Left ventricle myocardium inferior (tissue), 1 donor: Measurements from ENCODE around the gene SGSH. TPM values are rescaled to one million over a fixed set of nuclear protein-coding genes. Genes with fewer than 3 reads are reported as not detected.

Experiments used
- DNase-seq: peaks from one replicate; pipeline ENCODE4 v3.0.0-alpha.2; 2020
- H3K27ac ChIP-seq: fragments of 200-600 bp; replicated peaks from 2 replicates; pipeline ENCODE4 v1.8.0; 2021
- H3K27me3 ChIP-seq: fragments of 200-600 bp; 2 replicates; pipeline ENCODE4 v1.8.0; 2021; ENCODE audit warnings: low read depth
- H3K36me3 ChIP-seq: fragments of 200-600 bp; 2 replicates; pipeline ENCODE4 v1.8.0; 2021
- H3K4me1 ChIP-seq: fragments of 200-600 bp; 2 replicates; pipeline ENCODE4 v1.8.0; 2021
- H3K4me3 ChIP-seq: fragments of 200-600 bp; 2 replicates; pipeline ENCODE4 v1.8.0; 2021; ENCODE audit warnings: mild to moderate bottlenecking, moderate library complexity
- H3K9me3 ChIP-seq: fragments of 200-600 bp; replicated peaks from 2 replicates; pipeline ENCODE4 v1.8.0; 2021
- CTCF ChIP-seq: fragments of 200-600 bp; IDR thresholded peaks from 2 replicates; pipeline ENCODE4 v1.8.0; 2021; ENCODE audit warnings: antibody characterized with exemption, mild to moderate bottlenecking, borderline replicate concordance
- intact Hi-C: fragments of 100-400 bp; cut with micrococcal nuclease; formaldehyde crosslinking; loops from one replicate; pipeline ENCODE4 v1.11.0; 2022
- total RNA-seq: library from RNA; stranded (reverse); fragmentation: NEBNext Ultra II Directional; extraction: Animal tissue kit (Norgen Biotek cat#: 25700); gene quantifications from one replicate; pipeline ENCODE4 v1.2.1, GENCODE V29; 2021
- donor health status: DM: no; HTN: yes; CAD: no; lungs with severe emphysema.

SGSH gene
- total RNA-seq, 1 donor from 2014 or later = 10.9 TPM

- Histone ChIP-seq H3K4me1 (peaks cover 37% of the 10 kb centered on the region), H3K9me3 (no peaks in the 10 kb centered on the region), H3K4me3 (no peak overlapping the region), H3K36me3 (no peaks in the 10 kb centered on the region), H3K27ac (peak overlapping the region; percentile 32), H3K27me3 (no peaks in the 10 kb centered on the region)
- intact Hi-C loops = no loop called here
- DNase-seq = no peak
- TF ChIP-seq CTCF = no peak
Observed at GRCh38 chr17:80257716-80258213, 37.6 kb upstream of the SGSH start.

DNA sequence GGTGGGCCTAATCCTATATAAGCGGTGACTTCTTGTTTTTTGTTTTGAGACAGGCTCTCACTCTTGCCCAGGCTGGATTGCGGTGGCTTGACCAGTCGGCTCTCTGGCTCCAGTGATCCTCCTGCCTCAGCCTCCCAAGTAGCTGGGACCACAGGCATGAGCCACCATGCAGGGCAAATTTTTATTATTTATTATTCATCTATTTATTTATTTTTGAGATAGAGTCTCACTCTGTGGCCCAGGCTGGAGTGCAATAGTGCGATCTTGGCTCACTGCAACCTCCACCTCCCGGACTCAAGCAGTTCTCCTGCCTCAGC lies 35.9 kb upstream of the SGSH start:
- H3K4me1 ChIP-seq = peaks cover 19% of the 10 kb centered on the region
- no peak for TF ChIP-seq CTCF
- H3K36me3 ChIP-seq = no peaks in the 10 kb centered on the region
- DNase-seq = no peak
- intact Hi-C loops = no loop called here
- no peak overlapping the region for H3K27ac ChIP-seq
- H3K9me3 ChIP-seq = no peaks in the 10 kb centered on the region
- H3K4me3 ChIP-seq = no peak overlapping the region
- no peaks in the 10 kb centered on the region for H3K27me3 ChIP-seq

- intact Hi-C loops = no loop called here
- Histone ChIP-seq H3K4me3 (no peak overlapping the region), H3K27ac (peak overlapping the region; percentile 34), H3K4me1 (peaks cover 12% of the 10 kb centered on the region), H3K27me3 (no peaks in the 10 kb centered on the region), H3K36me3 (peaks cover 4% of the 10 kb centered on the region), H3K9me3 (no peaks in the 10 kb centered on the region)
- no peak for TF ChIP-seq CTCF
- DNase-seq = no peak
Observed at GRCh38 chr17:80254396-80255251, 34.5 kb upstream of the SGSH start.

- Histone ChIP-seq H3K4me3 (no peak overlapping the region), H3K4me1 (peaks cover 8% of the 10 kb centered on the region), H3K27ac (no peak overlapping the region), H3K36me3 (peaks cover 9% of the 10 kb centered on the region), H3K27me3 (no peaks in the 10 kb centered on the region), H3K9me3 (no peaks in the 10 kb centered on the region)
- DNase-seq = no peak
- intact Hi-C loops = no loop called here
- TF ChIP-seq CTCF = no peak
Observed at GRCh38 chr17:80253631-80254395, 33.7 kb upstream of the SGSH start.

DNA sequence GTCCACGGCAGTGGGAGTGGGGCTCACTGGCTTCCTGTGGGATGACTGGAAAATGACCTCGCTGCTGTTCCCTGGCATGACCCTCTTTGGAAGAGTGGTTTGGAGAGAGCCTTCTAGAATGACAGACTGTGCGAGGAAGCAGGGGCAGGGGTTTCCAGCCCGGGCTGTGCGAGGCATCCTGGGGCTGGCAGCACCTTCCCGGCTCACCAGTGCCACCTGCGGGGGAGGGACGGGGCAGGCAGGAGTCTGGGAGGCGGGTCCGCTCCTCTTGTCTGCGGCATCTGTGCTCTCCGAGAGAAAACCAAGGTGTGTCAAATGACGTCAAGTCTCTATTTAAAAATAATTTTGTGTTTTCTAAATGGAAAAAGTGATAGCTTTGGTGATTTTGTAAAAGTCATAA lies 32.7 kb upstream of the SGSH start:
- TF ChIP-seq CTCF = peak; percentile 60
- Histone ChIP-seq H3K4me1 (peaks cover 4% of the 10 kb centered on the region), H3K4me3 (no peak overlapping the region), H3K27ac (no peak overlapping the region), H3K36me3 (peaks cover 9% of the 10 kb centered on the region), H3K27me3 (no peaks in the 10 kb centered on the region), H3K9me3 (no peaks in the 10 kb centered on the region)
- DNase-seq = peak; percentile 40
- intact Hi-C loops = no loop called here
